Transverse colon (tissue), 4 donors: ENCODE results near the gene MORC1.

Source experiments
- CTCF ChIP-seq, 5 experiments: fragments of 200-600 bp in 3 of 5; fragments of 450-650 bp in 2 of 5; sonication (generic) in 3 of 5; IDR thresholded peaks; 1 replicate in 2 of 5; 2 replicates in 3 of 5; pipeline ENCODE4 v1.5.1; 2016 to 2017; ENCODE audit warnings: antibody characterized with exemption in 5 of 5, inconsistent platforms in 3 of 5, mild to moderate bottlenecking in 2 of 5, moderate library complexity in 1 of 5
- EP300 ChIP-seq: sonication (generic); formaldehyde crosslinking; IDR thresholded peaks from one replicate; pipeline ENCODE4 v1.6.1; 2017; ENCODE audit warnings: antibody characterized with exemption, low read depth
- POLR2A ChIP-seq: fragments of 450-650 bp; IDR thresholded peaks from one replicate; pipeline ENCODE4 v1.6.1; 2016; ENCODE audit warnings: antibody characterized with exemption, mild to moderate bottlenecking, moderate library complexity
- POLR2AphosphoS5 ChIP-seq, 3 donors: sonication (generic); formaldehyde crosslinking; IDR thresholded peaks; one replicate each; pipeline ENCODE4 v1.6.1; 2016; ENCODE audit warnings: antibody characterized with exemption in 3 of 3

GRCh38 chr3:109117939-109118338 is at the start of gene MORC1:
- TF ChIP-seq EP300 (no peak), CTCF (IDR thresholded peaks at IDR 0.05) (no peak), POLR2AphosphoS5 (IDR thresholded peaks at IDR 0.05) (no peak), POLR2A (no peak)
